CD14-positive monocyte (primary cell): Measurements from ENCODE around the gene STARD10. TPM values are rescaled to one million over a fixed set of nuclear protein-coding genes. Genes with fewer than 3 reads are reported as not detected.

Experiments
- DNase-seq, 3 donors: peaks; one replicate each; pipeline ENCODE4 v3.0.0-alpha.2; 2011 to 2022
- H2AFZ ChIP-seq: 2 replicates; pipeline ENCODE4 v1.6.0; 2012; ENCODE audit warnings: mild to moderate bottlenecking, low read depth, low read length, inconsistent platforms; ENCODE audit not compliant: insufficient read depth, poor library complexity, severe bottlenecking
- H3K27ac ChIP-seq, 2 donors: 1 replicate in 1 of 2; 2 replicates in 1 of 2; pipeline ENCODE4 v1.5.1; 2012 to 2013; ENCODE audit warnings: low read length in 2 of 2, control low read depth in 1 of 2, inconsistent platforms in 1 of 2, low read depth in 1 of 2, mild to moderate bottlenecking in 1 of 2
- H3K27me3 ChIP-seq, 2 donors: one replicate each; pipeline versions ENCODE4 v1.6.0 to v1.6.1; 2011 to 2013; ENCODE audit warnings: low read length in 2 of 2; ENCODE audit not compliant: control insufficient read depth in 2 of 2, insufficient read depth in 2 of 2
- H3K36me3 ChIP-seq, 2 donors: replicated peaks in 1 of 2; 1 replicate in 1 of 2; 2 replicates in 1 of 2; pipeline versions ENCODE4 v1.5.1 to v1.6.1; 2012 to 2013; ENCODE audit warnings: low read length in 2 of 2, control low read depth in 1 of 2, inconsistent platforms in 1 of 2, mild to moderate bottlenecking in 1 of 2; ENCODE audit not compliant: insufficient read depth in 2 of 2, control insufficient read depth in 1 of 2
- H3K4me1 ChIP-seq, 2 donors: 1 replicate in 1 of 2; 2 replicates in 1 of 2; pipeline versions ENCODE4 v1.5.1 to v1.6.1; 2012 to 2013; ENCODE audit warnings: low read length in 2 of 2, control low read depth in 1 of 2, inconsistent platforms in 1 of 2, mild to moderate bottlenecking in 1 of 2, moderate library complexity in 1 of 2; ENCODE audit not compliant: insufficient read depth in 2 of 2, control insufficient read depth in 1 of 2
- H3K4me2 ChIP-seq: replicated peaks from 2 replicates; pipeline ENCODE3; 2012; ENCODE audit warnings: low read length, moderate library complexity, mild to moderate bottlenecking; ENCODE audit not compliant: poor library complexity, severe bottlenecking; ENCODE audit errors: extremely low read depth
- H3K4me3 ChIP-seq, 3 experiments: fragments of 200-600 bp in 1 of 3; sonication (generic) in 1 of 3; replicated peaks in 1 of 3; 1 replicate in 2 of 3; 2 replicates in 1 of 3; pipeline ENCODE4 v1.5.1; 2011 to 2013; ENCODE audit warnings: low read length in 3 of 3, mild to moderate bottlenecking in 3 of 3, control low read depth in 2 of 3, low read depth in 2 of 3, inconsistent platforms in 1 of 3, moderate library complexity in 1 of 3
- H3K79me2 ChIP-seq: 2 replicates; pipeline ENCODE4 v1.6.0; 2012; ENCODE audit warnings: mild to moderate bottlenecking, control low read depth, inconsistent platforms, low read length, moderate library complexity; ENCODE audit not compliant: insufficient read depth
- H3K9ac ChIP-seq: 2 replicates; pipeline ENCODE4 v1.6.0; 2017; ENCODE audit warnings: low read length, mild to moderate bottlenecking; ENCODE audit not compliant: insufficient read depth, poor library complexity, severe bottlenecking
- H3K9me3 ChIP-seq, 2 donors: replicated peaks in 1 of 2; 1 replicate in 1 of 2; 2 replicates in 1 of 2; pipeline versions ENCODE4 v1.5.1 to v1.6.1; 2012 to 2013; ENCODE audit warnings: low read length in 2 of 2, control low read depth in 1 of 2; ENCODE audit not compliant: control insufficient read depth in 1 of 2, insufficient read depth in 1 of 2
- H4K20me1 ChIP-seq: 2 replicates; pipeline ENCODE4 v1.6.0; 2012; ENCODE audit warnings: mild to moderate bottlenecking, low read length, control low read depth, moderate library complexity; ENCODE audit not compliant: insufficient read depth
- H3K27ac Mint-ChIP-seq, 7 donors: one replicate each; pipeline ENCODE4 v1.8.0; 2020; ENCODE audit warnings: mild to moderate bottlenecking in 7 of 7, mixed read lengths in 7 of 7, moderate library complexity in 6 of 7, inconsistent platforms in 2 of 7
- H3K27me3 Mint-ChIP-seq, 3 donors: one replicate each; pipeline ENCODE4 v1.8.0; 2021 to 2022; ENCODE audit warnings: low read depth in 3 of 3, mild to moderate bottlenecking in 3 of 3, mixed read lengths in 3 of 3, moderate library complexity in 3 of 3, inconsistent platforms in 1 of 3
- H3K36me3 Mint-ChIP-seq, 2 donors: one replicate each; pipeline ENCODE4 v1.8.0; 2020; ENCODE audit warnings: mixed read lengths in 2 of 2, inconsistent platforms in 1 of 2, mild to moderate bottlenecking in 1 of 2
- H3K4me1 Mint-ChIP-seq: one replicate; pipeline ENCODE4 v1.8.0; 2020; ENCODE audit warnings: mild to moderate bottlenecking, mixed read lengths
- H3K4me3 Mint-ChIP-seq, 2 donors: one replicate each; pipeline ENCODE4 v1.8.0; 2020; ENCODE audit warnings: mild to moderate bottlenecking in 2 of 2, mixed read lengths in 2 of 2, moderate library complexity in 1 of 2
- H3K9me3 Mint-ChIP-seq, 7 donors: one replicate each; pipeline ENCODE4 v1.8.0; 2020 to 2022; ENCODE audit warnings: mixed read lengths in 7 of 7, mild to moderate bottlenecking in 6 of 7, moderate library complexity in 6 of 7, inconsistent platforms in 2 of 7
- CTCF ChIP-seq: fragments of 200-600 bp; IDR thresholded peaks from one replicate; pipeline ENCODE4 v1.8.0; 2022; ENCODE audit warnings: antibody characterized with exemption, mild to moderate bottlenecking
- WGBS: methylation state at CpG from one replicate; pipeline ENCODE4 v1.1.5; 2013; ENCODE audit warnings: missing lambda C conversion rate; ENCODE audit not compliant: insufficient coverage; 5-methylcytosine and 5-hydroxymethylcytosine counted together
- intact Hi-C, 2 donors: fragments of 100-400 bp; cut with micrococcal nuclease; formaldehyde crosslinking; loops; one replicate each; pipeline versions ENCODE4 v1.15.0 to v1.15.1; 2023
- polyA plus RNA-seq, 3 donors: library from polyadenylated mRNA; depleted of rRNA in 1 of 3; unstranded in 2 of 3; stranded (reverse) in 1 of 3; fragments of 300-500 nt in 2 of 3; fragments of >200 nt in 1 of 3; fragmentation: Illumina TruSeq in 2 of 3; gene quantifications; 1 replicate in 2 of 3; 2 replicates in 1 of 3; pipeline ENCODE4 v1.2.3, GENCODE V29; 2012 to 2021

The STARD10 gene
- polyA plus RNA-seq, 3 donors, result 13.6 to 18.7 (median 15.4) TPM

GRCh38 chr11:72722050-72722748, 71.6 kb downstream of the STARD10 start:
- Histone ChIP-seq H3K27me3 (no peaks in the 10 kb centered on the region), H3K9ac (peak overlapping the region; percentile 64), H3K4me3 (peak overlapping the region; percentile 64 to 85 (median 66)), H3K4me2 (peak overlapping the region; percentile 94), H3K79me2 (peaks cover 100% of the 10 kb centered on the region), H3K4me1 (peaks cover 90 to 98% of the 10 kb centered on the region in 2 donors), H3K9me3 (no peaks in the 10 kb centered on the region), H3K36me3 (peaks cover 51 to 79% of the 10 kb centered on the region in 2 donors), H4K20me1 (peaks cover 100% of the 10 kb centered on the region), H3K27ac (peak overlapping the region; percentile 75 to 85), H2AFZ (no peak overlapping the region)
- DNase-seq, result peak; percentile 92 to 96 (median 94)
- Mint-ChIP-seq H3K27me3 (peaks cover 0 to 2% (median 0%) of the 10 kb centered on the region in 3 donors), H3K4me1 (peaks cover 93% of the 10 kb centered on the region), H3K9me3 (no peaks in the 10 kb centered on the region), H3K36me3 (peaks cover 79 to 87% of the 10 kb centered on the region in 2 donors), H3K4me3 (peak overlapping the region; percentile 90 to 99), H3K27ac (peak overlapping the region; percentile 88 to 98 (median 96))
- 0% methylated on average over 7 of the region's 10 CpGs for WGBS
- no peak for TF ChIP-seq CTCF
- intact Hi-C loops, result loop anchor here (2.0 to 5.0 kb wide), 4 partner anchors 35 to 93 kb away; partner anchors contain the start of gene ATG16L2 (in 2 of the 2)

- peaks cover 52 to 79% of the 10 kb centered on the region in 2 donors for H3K36me3 ChIP-seq
- peaks cover 90 to 99% of the 10 kb centered on the region in 2 donors for H3K4me1 ChIP-seq
- peaks cover 78 to 87% of the 10 kb centered on the region in 2 donors for H3K36me3 Mint-ChIP-seq
- H3K4me3 ChIP-seq, result peak overlapping the region; percentile 64 to 85 (median 66)
- H3K4me2 ChIP-seq, result peak overlapping the region; percentile 94
- intact Hi-C loops, result loop anchor here (2.0 to 5.0 kb wide), 5 partner anchors 13 to 93 kb away; partner anchors contain the start of gene ATG16L2 (in 2 of the 2)
- WGBS, result 3% methylated on average over 13 of the region's 13 CpGs
- H3K27me3 ChIP-seq, result no peaks in the 10 kb centered on the region
- H3K9ac ChIP-seq, result peak overlapping the region; percentile 64
- no peak overlapping the region for H2AFZ ChIP-seq
- H3K4me1 Mint-ChIP-seq, result peaks cover 91% of the 10 kb centered on the region
- DNase-seq, result no peak
- peak overlapping the region; percentile 75 to 85 for H3K27ac ChIP-seq
- H3K27ac Mint-ChIP-seq, result peak overlapping the region; percentile 88 to 98 (median 96)
- peaks cover 100% of the 10 kb centered on the region for H4K20me1 ChIP-seq
- peaks cover 0 to 2% (median 0%) of the 10 kb centered on the region in 3 donors for H3K27me3 Mint-ChIP-seq
- H3K79me2 ChIP-seq, result peaks cover 100% of the 10 kb centered on the region
- peak overlapping the region; percentile 90 to 99 for H3K4me3 Mint-ChIP-seq
- H3K9me3 ChIP-seq, result no peaks in the 10 kb centered on the region
- no peak for TF ChIP-seq CTCF
- H3K9me3 Mint-ChIP-seq, result no peaks in the 10 kb centered on the region
Observed at GRCh38 chr11:72721689-72722049, 72.2 kb downstream of the STARD10 start.
